HepG2 (cell line): ENCODE data around the gene AFF1. TPM values are rescaled to one million over a fixed set of nuclear protein-coding genes. Genes with fewer than 3 reads are reported as not detected.

ENCODE experiments used
- BRF2 ChIP-seq: sonication (generic); formaldehyde crosslinking; IDR thresholded peaks from 2 replicates; pipeline ENCODE4 v1.8.1; 2022; ENCODE audit warnings: mild to moderate bottlenecking, missing genetic modification reagents
- CEBPZ ChIP-seq: IDR thresholded peaks from 2 replicates; pipeline ENCODE4 v1.6.1; 2012; ENCODE audit warnings: low read length, improper control_type of control experiment
- EED ChIP-seq: sonication (generic); formaldehyde crosslinking; IDR thresholded peaks from 2 replicates; pipeline ENCODE4 v1.5.0; 2020; ENCODE audit warnings: mild to moderate bottlenecking, missing genetic modification reagents
- HMG20B ChIP-seq: conservative IDR thresholded peaks from 2 replicates; pipeline ENCODE4 v1.6.1; 2016; ENCODE audit warnings: missing genetic modification reagents, missing compliant biosample characterization
- HOXA7 ChIP-seq: sonication (generic); formaldehyde crosslinking; IDR thresholded peaks from 2 replicates; pipeline ENCODE4 v1.8.1; 2022; ENCODE audit warnings: mild to moderate bottlenecking, missing genetic modification reagents, moderate library complexity
- KDM6A ChIP-seq: IDR thresholded peaks from 2 replicates; pipeline ENCODE4 v1.6.1; 2016; ENCODE audit warnings: low read depth
- NKX3-1 ChIP-seq: sonication (generic); formaldehyde crosslinking; IDR thresholded peaks from 2 replicates; pipeline ENCODE4 v1.5.0; 2020; ENCODE audit warnings: missing genetic modification reagents
- PHB2 ChIP-seq: fragments of 450-650 bp; IDR thresholded peaks from 2 replicates; pipeline ENCODE4 v1.6.1; 2018; ENCODE audit not compliant: partially characterized antibody
- PHF21A ChIP-seq: sonication (generic); formaldehyde crosslinking; IDR thresholded peaks from 2 replicates; pipeline ENCODE4 v1.5.0; 2020; ENCODE audit warnings: mild to moderate bottlenecking, missing genetic modification reagents
- RBFOX2 ChIP-seq: fragments of 200-400 bp; formaldehyde crosslinking; IDR thresholded peaks from 2 replicates; pipeline ENCODE4 v1.6.1; 2017; ENCODE audit warnings: low read depth, mild to moderate bottlenecking, low read length
- ZBTB14 ChIP-seq: sonication (generic); formaldehyde crosslinking; IDR thresholded peaks from 2 replicates; pipeline ENCODE4 v1.4.0; 2020; ENCODE audit warnings: missing genetic modification reagents
- ZBTB8A ChIP-seq: sonication (generic); formaldehyde crosslinking; IDR thresholded peaks from 2 replicates; pipeline ENCODE4 v1.4.0; 2020; ENCODE audit warnings: mild to moderate bottlenecking, low read depth, missing genetic modification reagents, borderline replicate concordance
- ZNF230 ChIP-seq: sonication (generic); formaldehyde crosslinking; IDR thresholded peaks from 2 replicates; pipeline ENCODE4 v1.4.0; 2020; ENCODE audit warnings: mild to moderate bottlenecking, missing genetic modification reagents
- ZNF33B ChIP-seq: sonication (generic); formaldehyde crosslinking; IDR thresholded peaks from 2 replicates; pipeline ENCODE4 v1.5.1; 2020; ENCODE audit warnings: mild to moderate bottlenecking, missing genetic modification reagents
- ZNF589 ChIP-seq: sonication (generic); formaldehyde crosslinking; conservative IDR thresholded peaks from 2 replicates; pipeline ENCODE4 v1.8.0; 2022; ENCODE audit warnings: mild to moderate bottlenecking, moderate library complexity, missing genetic modification reagents
- ZNF615 ChIP-seq: sonication (generic); formaldehyde crosslinking; IDR thresholded peaks from 2 replicates; pipeline ENCODE4 v1.5.0; 2020; ENCODE audit warnings: mild to moderate bottlenecking, missing genetic modification reagents, borderline replicate concordance
- ZNF850 ChIP-seq: sonication (generic); formaldehyde crosslinking; conservative IDR thresholded peaks from 2 replicates; pipeline ENCODE4 v1.9.0; 2021; ENCODE audit warnings: mild to moderate bottlenecking, missing genetic modification reagents
- polyA plus RNA-seq, 8 experiments: library from polyadenylated mRNA; depleted of rRNA in 3 of 8; stranded (reverse) in 7 of 8; unstranded in 1 of 8; fragments of >200 nt; fragmentation: Illumina TruSeq in 4 of 8; extraction: Trizol in 4 of 8; gene quantifications; 2 replicates each; pipeline versions ENCODE4 v1.2.1 to v1.2.3, GENCODE V29; 2011 to 2016; ENCODE audit warnings: low read depth in 4 of 8, missing spikeins in 1 of 8, mixed read lengths in 1 of 8; ENCODE audit not compliant: insufficient read depth in 1 of 8
- total RNA-seq, 5 experiments: library from RNA; depleted of rRNA; stranded (reverse); fragments of >200 nt; fragmentation: Illumina TruSeq; extraction: Trizol; gene quantifications; 2 replicates each; pipeline ENCODE4 v1.2.3, GENCODE V29; 2016; ENCODE audit warnings: low read depth in 1 of 5
- TF ChIP-seq, protein P1 (sequence below): sonication (generic); formaldehyde crosslinking; conservative IDR thresholded peaks from 2 replicates; pipeline ENCODE4 v1.8.0; 2022; ENCODE audit warnings: low read depth, missing genetic modification reagents
- TF ChIP-seq, protein P2 (sequence below): sonication (generic); formaldehyde crosslinking; IDR thresholded peaks from 2 replicates; pipeline ENCODE4 v1.4.0; 2020; ENCODE audit warnings: mild to moderate bottlenecking, missing genetic modification reagents

AFF1 gene
- total and polyA plus RNA-seq, 2 of the 13 experiments (the other 11 are each of a cell fraction or from before 2014, with no cell fraction given), result 15.5 to 15.9 TPM

GRCh38 chr4:86935853-86936733 lies 1.3 kb downstream of the AFF1 start (continued):
- TF ChIP-seq ZBTB8A (no peak), BRF2 (CRISPR knock-in tag) (0 out of 2 replicates have a peak, but pooled peaks have one; percentile 55), EED (CRISPR knock-in tag) (no peak), ZNF850 (CRISPR knock-in tag) (no peak), ZNF230 (CRISPR knock-in tag) (no peak), ZNF33B (CRISPR knock-in tag) (no peak), CEBPZ (no peak), ZNF589 (CRISPR knock-in tag) (no peak), HOXA7 (no peak), NKX3-1 (CRISPR knock-in tag) (peak; percentile 63; the same call in 1 of the 2 replicates), PHB2 (no peak), PHF21A (CRISPR knock-in tag) (peak; percentile 38), RBFOX2 (no peak), ZBTB14 (CRISPR knock-in tag) (no peak), ZNF615 (CRISPR knock-in tag) (0 out of 2 replicates have a peak, but pooled peaks have one; percentile 78), KDM6A (CRISPR knock-in tag) (peak; percentile 2; the same call in 1 of the 2 replicates), HMG20B (CRISPR knock-in tag) (no peak)
- TF ChIP-seq, protein P1, sequence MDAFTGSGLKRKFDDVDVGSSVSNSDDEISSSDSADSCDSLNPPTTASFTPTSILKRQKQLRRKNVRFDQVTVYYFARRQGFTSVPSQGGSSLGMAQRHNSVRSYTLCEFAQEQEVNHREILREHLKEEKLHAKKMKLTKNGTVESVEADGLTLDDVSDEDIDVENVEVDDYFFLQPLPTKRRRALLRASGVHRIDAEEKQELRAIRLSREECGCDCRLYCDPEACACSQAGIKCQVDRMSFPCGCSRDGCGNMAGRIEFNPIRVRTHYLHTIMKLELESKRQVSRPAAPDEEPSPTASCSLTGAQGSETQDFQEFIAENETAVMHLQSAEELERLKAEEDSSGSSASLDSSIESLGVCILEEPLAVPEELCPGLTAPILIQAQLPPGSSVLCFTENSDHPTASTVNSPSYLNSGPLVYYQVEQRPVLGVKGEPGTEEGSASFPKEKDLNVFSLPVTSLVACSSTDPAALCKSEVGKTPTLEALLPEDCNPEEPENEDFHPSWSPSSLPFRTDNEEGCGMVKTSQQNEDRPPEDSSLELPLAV, result no peak
- TF ChIP-seq, protein P2, sequence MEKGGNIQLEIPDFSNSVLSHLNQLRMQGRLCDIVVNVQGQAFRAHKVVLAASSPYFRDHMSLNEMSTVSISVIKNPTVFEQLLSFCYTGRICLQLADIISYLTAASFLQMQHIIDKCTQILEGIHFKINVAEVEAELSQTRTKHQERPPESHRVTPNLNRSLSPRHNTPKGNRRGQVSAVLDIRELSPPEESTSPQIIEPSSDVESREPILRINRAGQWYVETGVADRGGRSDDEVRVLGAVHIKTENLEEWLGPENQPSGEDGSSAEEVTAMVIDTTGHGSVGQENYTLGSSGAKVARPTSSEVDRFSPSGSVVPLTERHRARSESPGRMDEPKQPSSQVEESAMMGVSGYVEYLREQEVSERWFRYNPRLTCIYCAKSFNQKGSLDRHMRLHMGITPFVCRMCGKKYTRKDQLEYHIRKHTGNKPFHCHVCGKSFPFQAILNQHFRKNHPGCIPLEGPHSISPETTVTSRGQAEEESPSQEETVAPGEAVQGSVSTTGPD, result no peak
